HG03460 (cell line): ENCODE data around the gene RPLP2.

Experiments used
- ATAC-seq: cut with Tn5 transposase; IDR thresholded peaks from one replicate; pipeline ENCODE4 v1.9.1; 2021; ENCODE audit not compliant: unreplicated experiment

RPLP2 gene

GRCh38 chr11:862081-862661, 52.4 kb downstream of the RPLP2 start:
- no peak for ATAC-seq
